Measurements from ENCODE around the gene RBMS1.

DNA sequence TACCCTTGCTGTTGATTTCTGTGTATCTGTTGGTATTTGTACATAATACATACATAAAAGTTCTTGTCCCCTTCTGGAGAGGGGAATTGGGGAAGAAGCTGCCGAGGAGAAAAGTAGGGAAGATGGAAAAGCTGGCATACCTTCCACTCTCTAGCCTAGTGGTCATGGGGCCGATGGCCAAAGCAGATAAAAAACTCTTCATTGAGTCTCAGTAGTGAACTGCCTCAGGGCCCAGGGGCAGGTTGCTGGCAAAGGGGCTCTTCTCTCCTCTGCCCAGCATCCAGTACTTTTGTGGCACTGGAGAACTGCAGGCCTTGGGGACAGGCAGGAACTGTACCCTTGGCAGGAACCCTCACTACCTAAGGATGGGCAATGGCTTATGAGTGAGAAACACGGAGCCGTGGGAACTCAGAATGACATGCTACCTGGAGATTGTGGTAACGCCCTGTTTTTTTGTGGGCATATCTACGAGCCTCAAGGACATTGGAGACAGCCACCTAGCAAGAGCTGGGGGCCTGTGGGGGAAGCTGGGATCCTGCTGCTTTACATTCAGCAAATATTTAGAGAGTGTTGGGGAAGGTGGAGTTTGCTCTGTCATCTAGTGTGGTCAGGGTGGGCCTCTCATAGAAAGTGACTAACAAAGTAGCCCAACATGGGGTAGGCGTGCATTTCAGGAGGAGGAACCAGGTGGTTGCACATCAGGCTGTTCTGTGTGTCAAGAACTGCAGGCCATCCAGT, 270.9 kb downstream of the RBMS1 start:
- TF ChIP-seq, protein P1, sequence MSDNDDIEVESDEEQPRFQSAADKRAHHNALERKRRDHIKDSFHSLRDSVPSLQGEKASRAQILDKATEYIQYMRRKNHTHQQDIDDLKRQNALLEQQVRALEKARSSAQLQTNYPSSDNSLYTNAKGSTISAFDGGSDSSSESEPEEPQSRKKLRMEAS (IDR thresholded peaks at IDR 0.05), result no peak
- TF ChIP-seq SP1 (IDR thresholded peaks at IDR 0.05), result no peak
- TF ChIP-seq, protein P2, sequence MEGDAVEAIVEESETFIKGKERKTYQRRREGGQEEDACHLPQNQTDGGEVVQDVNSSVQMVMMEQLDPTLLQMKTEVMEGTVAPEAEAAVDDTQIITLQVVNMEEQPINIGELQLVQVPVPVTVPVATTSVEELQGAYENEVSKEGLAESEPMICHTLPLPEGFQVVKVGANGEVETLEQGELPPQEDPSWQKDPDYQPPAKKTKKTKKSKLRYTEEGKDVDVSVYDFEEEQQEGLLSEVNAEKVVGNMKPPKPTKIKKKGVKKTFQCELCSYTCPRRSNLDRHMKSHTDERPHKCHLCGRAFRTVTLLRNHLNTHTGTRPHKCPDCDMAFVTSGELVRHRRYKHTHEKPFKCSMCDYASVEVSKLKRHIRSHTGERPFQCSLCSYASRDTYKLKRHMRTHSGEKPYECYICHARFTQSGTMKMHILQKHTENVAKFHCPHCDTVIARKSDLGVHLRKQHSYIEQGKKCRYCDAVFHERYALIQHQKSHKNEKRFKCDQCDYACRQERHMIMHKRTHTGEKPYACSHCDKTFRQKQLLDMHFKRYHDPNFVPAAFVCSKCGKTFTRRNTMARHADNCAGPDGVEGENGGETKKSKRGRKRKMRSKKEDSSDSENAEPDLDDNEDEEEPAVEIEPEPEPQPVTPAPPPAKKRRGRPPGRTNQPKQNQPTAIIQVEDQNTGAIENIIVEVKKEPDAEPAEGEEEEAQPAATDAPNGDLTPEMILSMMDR (IDR thresholded peaks at IDR 0.05; ENCODE audit: low read depth, low read length, missing input control), result no peak
- TF ChIP-seq RAD21 (IDR thresholded peaks at IDR 0.05), result no peak
- no peak for TF ChIP-seq YY1 (IDR thresholded peaks at IDR 0.05)
- TF ChIP-seq GABPA (IDR thresholded peaks at IDR 0.05 in 1 of 2, conservative IDR thresholded peaks at IDR 0.05 in 1 of 2), result no peak
- TF ChIP-seq RXRA (IDR thresholded peaks at IDR 0.05), result no peak
- TF ChIP-seq FOXA2 (IDR thresholded peaks at IDR 0.05), result no peak
- TF ChIP-seq, protein P3, sequence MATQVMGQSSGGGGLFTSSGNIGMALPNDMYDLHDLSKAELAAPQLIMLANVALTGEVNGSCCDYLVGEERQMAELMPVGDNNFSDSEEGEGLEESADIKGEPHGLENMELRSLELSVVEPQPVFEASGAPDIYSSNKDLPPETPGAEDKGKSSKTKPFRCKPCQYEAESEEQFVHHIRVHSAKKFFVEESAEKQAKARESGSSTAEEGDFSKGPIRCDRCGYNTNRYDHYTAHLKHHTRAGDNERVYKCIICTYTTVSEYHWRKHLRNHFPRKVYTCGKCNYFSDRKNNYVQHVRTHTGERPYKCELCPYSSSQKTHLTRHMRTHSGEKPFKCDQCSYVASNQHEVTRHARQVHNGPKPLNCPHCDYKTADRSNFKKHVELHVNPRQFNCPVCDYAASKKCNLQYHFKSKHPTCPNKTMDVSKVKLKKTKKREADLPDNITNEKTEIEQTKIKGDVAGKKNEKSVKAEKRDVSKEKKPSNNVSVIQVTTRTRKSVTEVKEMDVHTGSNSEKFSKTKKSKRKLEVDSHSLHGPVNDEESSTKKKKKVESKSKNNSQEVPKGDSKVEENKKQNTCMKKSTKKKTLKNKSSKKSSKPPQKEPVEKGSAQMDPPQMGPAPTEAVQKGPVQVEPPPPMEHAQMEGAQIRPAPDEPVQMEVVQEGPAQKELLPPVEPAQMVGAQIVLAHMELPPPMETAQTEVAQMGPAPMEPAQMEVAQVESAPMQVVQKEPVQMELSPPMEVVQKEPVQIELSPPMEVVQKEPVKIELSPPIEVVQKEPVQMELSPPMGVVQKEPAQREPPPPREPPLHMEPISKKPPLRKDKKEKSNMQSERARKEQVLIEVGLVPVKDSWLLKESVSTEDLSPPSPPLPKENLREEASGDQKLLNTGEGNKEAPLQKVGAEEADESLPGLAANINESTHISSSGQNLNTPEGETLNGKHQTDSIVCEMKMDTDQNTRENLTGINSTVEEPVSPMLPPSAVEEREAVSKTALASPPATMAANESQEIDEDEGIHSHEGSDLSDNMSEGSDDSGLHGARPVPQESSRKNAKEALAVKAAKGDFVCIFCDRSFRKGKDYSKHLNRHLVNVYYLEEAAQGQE (IDR thresholded peaks at IDR 0.05), result no peak
